NCI-H460 (cell line): ENCODE data around the gene AMY1B. TPM values are rescaled to one million over a fixed set of nuclear protein-coding genes. Genes with fewer than 3 reads are reported as not detected.

Experiments
- small RNA-seq, 2 experiments: library from RNA; depleted of rRNA; stranded (forward); fragments of <200 nt; gene quantifications; one replicate each; pipeline ENCODE3, GENCODE V24; 2014
- total RNA-seq: library from RNA; depleted of rRNA; stranded (reverse); fragments of >200 nt; shearing (Covaris generic); gene quantifications from 2 replicates; pipeline ENCODE4 v1.2.3, GENCODE V29; 2014; rRNA removed

AMY1B gene
- total RNA-seq, 1 experiment from 2014 or later: not detected

Small RNA genes within 50 kb of the gene (small RNA-seq; reads per million reads assigned to genes)
- 0 reads per million in 2 experiments for gene AC105272.1

Other genes starting within 250 kb of the AMY1B start
- 10.2 and 15.1 TPM in 2 replicates for gene RNPC3, start 170.5 kb downstream of the AMY1B start, total RNA-seq
- gene AMY2B, start 124.6 kb downstream of the AMY1B start, total RNA-seq: 2.7 and 2.9 TPM in 2 replicates
- not detected in 2 replicates for gene AMY2A, start 78.8 kb downstream of the AMY1B start, total RNA-seq
- not detected in 2 replicates for gene AMY1A, start 40.5 kb downstream of the AMY1B start, total RNA-seq
- gene AMY1C, start 53.7 kb upstream of the AMY1B start, total RNA-seq: not detected in 2 replicates